Activated naive CD8-positive, alpha-beta T cell treated with anti-CD3 and anti-CD28 coated beads, Interleukin-2, amount 10 ng/mL, durations not matched to agents 7 days and 5 days (primary cell): ENCODE results near the gene ZNF74. TPM values are rescaled to one million over a fixed set of nuclear protein-coding genes. Genes with fewer than 3 reads are reported as not detected.

ENCODE experiments used
- total RNA-seq, 2 experiments: library from RNA; stranded (reverse); gene quantifications; one replicate each; pipeline ENCODE4 v1.2.3, GENCODE V29; 2021

ZNF74 gene
- total RNA-seq, 2 experiments from 2014 or later, result 10.7 to 13.3 TPM

Other genes with a start within 250 kb of the ZNF74 start
- under 1 TPM in 1 of 2 experiments, not detected in 1; 0.51 TPM for gene CCDC188, start 243.1 kb upstream of the ZNF74 start, total RNA-seq
- gene RTN4R, start 125.8 kb upstream of the ZNF74 start, total RNA-seq, result 1 to 10 TPM; 5.7 to 6.1 TPM
- 10 to 100 TPM; 39.7 to 45.7 TPM for gene DGCR6L, start 74.1 kb upstream of the ZNF74 start, total RNA-seq
- 1 to 10 TPM; 1.5 to 1.7 TPM for gene SCARF2, start 43.7 kb downstream of the ZNF74 start, total RNA-seq
- 10 to 100 TPM; 31.7 to 37.3 TPM for gene KLHL22, start 101.6 kb downstream of the ZNF74 start, total RNA-seq
- 100 to 1,000 TPM; 227 to 233 TPM for gene MED15, start 113.5 kb downstream of the ZNF74 start, total RNA-seq